GM18858 (cell line): ENCODE results near the gene MED31.
"Not testable (repeated sequence)": the region's sequence is repeated elsewhere in the genome, so short reads cannot be mapped to it uniquely, and the experiment has no call there.

Source experiments
- ATAC-seq: cut with Tn5 transposase; IDR thresholded peaks from one replicate; pipeline ENCODE4 v1.9.1; 2021; ENCODE audit not compliant: unreplicated experiment

MED31 gene

GRCh38 chr17:6677946-6678345 is 26.5 kb upstream of the MED31 start:
- ATAC-seq = no peak

- ATAC-seq = no peak
Observed at GRCh38 chr17:6677158-6677831, 25.9 kb upstream of the MED31 start.

- ATAC-seq = no peak
Observed at GRCh38 chr17:6676802-6677157, 25.4 kb upstream of the MED31 start.

- ATAC-seq = no peak
Observed at GRCh38 chr17:6675201-6675825, 23.9 kb upstream of the MED31 start.

- ATAC-seq = no peak
Observed at GRCh38 chr17:6674586-6674985, 23.2 kb upstream of the MED31 start.

GRCh38 chr17:6671431-6671830 is 20.0 kb upstream of the MED31 start:
- no peak for ATAC-seq

GRCh38 chr17:6670999-6671398 is 19.6 kb upstream of the MED31 start:
- no peak for ATAC-seq

- no peak for ATAC-seq
Observed at GRCh38 chr17:6670571-6670970, 19.2 kb upstream of the MED31 start.

GRCh38 chr17:6669479-6670212 is 18.2 kb upstream of the MED31 start:
- ATAC-seq = no peak

- ATAC-seq = no peak
Observed at GRCh38 chr17:6668727-6669425, 17.5 kb upstream of the MED31 start.

- ATAC-seq = no peak
Observed at GRCh38 chr17:6668219-6668618, 16.8 kb upstream of the MED31 start.

GRCh38 chr17:6667516-6667915 is 16.1 kb upstream of the MED31 start:
- no peak for ATAC-seq

GRCh38 chr17:6666557-6666956 is 15.2 kb upstream of the MED31 start:
- no peak for ATAC-seq

- ATAC-seq = no peak
Observed at GRCh38 chr17:6666077-6666521, 14.7 kb upstream of the MED31 start.

GRCh38 chr17:6663200-6663599 is 11.8 kb upstream of the MED31 start:
- not testable (repeated sequence) for ATAC-seq

- ATAC-seq = no peak
Observed at GRCh38 chr17:6661464-6661848, 10.1 kb upstream of the MED31 start.

GRCh38 chr17:6660805-6661463 is 9.5 kb upstream of the MED31 start:
- no peak for ATAC-seq

- ATAC-seq = no peak
Observed at GRCh38 chr17:6660101-6660500, 8.7 kb upstream of the MED31 start.

- not testable (repeated sequence) for ATAC-seq
Observed at GRCh38 chr17:6658411-6658810, 7.0 kb upstream of the MED31 start.

- no peak for ATAC-seq
Observed at GRCh38 chr17:6657633-6658287, 6.4 kb upstream of the MED31 start.
